NT2/D1 (cell line): Measurements from ENCODE around the gene AQP10.

Experiments
- SUZ12 ChIP-seq: IDR thresholded peaks from 2 replicates; pipeline ENCODE4 v1.6.1; 2011; ENCODE audit not compliant: insufficient read length, insufficient read depth; ENCODE audit errors: extremely low read depth
- ZNF274 ChIP-seq: IDR thresholded peaks from 2 replicates; pipeline ENCODE4 v1.6.1; 2011; ENCODE audit warnings: mild to moderate bottlenecking, low read depth, low read length

DNA sequence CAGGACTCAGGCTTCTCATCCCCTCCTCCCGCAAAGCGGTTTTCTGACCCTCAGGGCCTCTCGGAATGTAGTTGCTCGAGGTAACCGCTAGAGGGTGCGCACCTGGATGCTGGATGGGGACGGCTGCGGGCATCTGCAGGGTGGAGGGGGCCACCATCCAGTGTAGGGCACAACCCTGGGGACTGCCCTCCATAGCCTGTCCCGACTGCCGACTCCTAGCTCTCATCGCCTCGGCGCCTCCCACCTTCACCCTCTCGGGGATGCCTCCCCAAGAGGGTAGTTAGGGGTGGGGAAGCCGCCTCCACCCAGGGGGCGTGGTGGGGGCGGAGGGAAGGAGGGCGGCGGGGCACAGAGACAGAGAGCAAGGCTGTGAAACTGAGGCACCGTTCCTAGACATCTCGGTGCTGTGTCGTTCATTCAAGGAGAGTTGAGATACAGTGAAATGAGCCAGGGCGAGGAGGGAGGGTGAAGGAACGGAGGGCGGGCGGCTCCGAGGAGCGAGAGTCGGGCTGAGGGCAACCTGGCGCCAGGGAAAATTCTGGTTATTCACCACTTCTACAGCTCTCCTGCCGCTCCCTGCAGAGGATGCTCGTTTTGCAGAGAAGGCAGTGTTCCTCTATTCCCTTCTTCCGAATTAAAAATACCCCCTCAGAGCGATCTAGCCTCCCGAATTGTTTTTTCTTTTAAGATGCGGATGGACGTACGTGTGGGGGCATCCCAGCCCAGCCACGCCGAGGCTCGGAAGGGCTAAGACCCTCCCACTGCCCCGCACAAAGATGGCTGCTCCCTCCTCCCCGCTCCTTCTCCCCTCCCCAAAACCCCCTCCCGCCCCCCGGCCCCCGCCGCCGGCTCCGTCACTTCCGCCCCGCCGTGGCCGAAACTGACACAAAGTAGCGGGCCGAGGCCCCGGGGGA, 4.0 kb downstream of the AQP10 start, which contains the start of gene ATP8B2:
- no peak for TF ChIP-seq SUZ12
- TF ChIP-seq ZNF274: no peak
